ENCODE measurements around the gene TRIM44.
"Not testable (repeated sequence)": the region's sequence is repeated elsewhere in the genome, so short reads cannot be mapped to it uniquely, and the experiment has no call there.

TRIM44 gene

DNA sequence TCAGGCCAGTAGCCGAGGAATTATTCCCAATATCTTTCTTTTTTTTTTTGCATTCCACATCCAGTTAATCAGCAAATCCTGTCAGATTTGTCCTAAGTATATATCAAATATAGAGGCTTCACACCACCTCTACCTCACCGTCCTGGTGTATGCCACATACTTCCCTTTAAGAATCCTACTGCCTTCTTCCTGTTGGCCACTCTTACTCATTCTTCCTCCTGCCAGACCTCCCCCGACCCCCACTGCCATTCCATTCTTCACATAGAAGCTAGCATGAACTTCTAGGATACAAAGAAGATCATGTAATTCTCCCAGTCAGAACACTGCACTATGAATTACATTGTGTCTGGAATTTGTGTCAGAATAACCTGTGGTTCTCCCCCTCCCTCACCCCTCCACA lies 89.5 kb downstream of the TRIM44 start:
- Histone ChIP-seq H3K4me1 (ENCODE audit: insufficient read depth, low read length) (peaks cover 10% of the 10 kb centered on the region), H3K36me3 (ENCODE audit: insufficient read depth, low read length) (no peaks in the 10 kb centered on the region), H3K9me3 (ENCODE audit: control insufficient read depth, insufficient read depth, low read length) (no peaks in the 10 kb centered on the region), H3K9ac (ENCODE audit: low read depth, low read length) (no peak overlapping the region)

DNA sequence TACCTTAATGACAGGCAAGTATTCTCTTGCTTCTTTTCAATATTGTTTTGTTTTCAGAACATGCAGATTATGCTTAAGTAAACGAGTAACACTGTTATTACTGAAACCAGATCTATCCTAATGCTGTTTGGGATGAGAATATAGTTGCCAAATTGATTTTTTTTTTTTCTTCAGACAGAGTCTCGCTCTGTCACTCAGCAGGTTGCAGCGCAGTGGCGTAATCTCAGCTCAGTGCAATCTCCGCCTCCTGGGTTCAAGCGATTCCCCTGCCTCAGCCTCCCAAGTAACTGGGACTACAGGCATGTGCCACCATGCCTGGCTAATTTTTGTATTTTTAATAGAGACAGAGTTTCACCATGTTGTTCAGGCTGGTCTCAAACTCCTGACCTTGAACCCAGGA lies 91.0 kb downstream of the TRIM44 start:
- H3K9ac ChIP-seq (ENCODE audit: low read depth, low read length); H3K9me3 ChIP-seq (ENCODE audit: control insufficient read depth, insufficient read depth, low read length); H3K36me3 ChIP-seq (ENCODE audit: insufficient read depth, low read length): not testable (repeated sequence)
- H3K4me1 ChIP-seq (ENCODE audit: insufficient read depth, low read length) = peaks cover 10% of the 10 kb centered on the region

DNA sequence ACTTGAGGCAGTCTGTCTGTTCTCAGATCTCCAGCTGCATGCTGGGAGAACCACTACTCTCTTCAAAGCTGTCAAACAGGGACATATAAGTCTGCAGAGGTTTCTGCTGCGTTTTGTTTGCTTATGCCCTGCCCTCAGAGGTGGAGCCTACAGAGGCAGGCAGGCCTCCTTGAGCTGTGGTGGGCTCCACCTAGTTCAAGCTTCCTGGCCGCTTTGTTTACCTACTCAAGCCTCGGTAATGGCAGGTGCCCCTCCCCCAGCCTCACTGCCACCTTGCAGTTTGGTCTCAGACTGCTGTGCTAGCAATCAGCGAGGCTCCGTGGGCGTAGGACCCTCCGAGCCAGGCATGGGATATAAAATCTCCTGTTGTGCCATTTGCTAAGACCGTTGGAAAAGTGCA lies 97.4 kb downstream of the TRIM44 start:
- not testable (repeated sequence) for H3K4me1 ChIP-seq (ENCODE audit: insufficient read depth, low read length); H3K36me3 ChIP-seq (ENCODE audit: insufficient read depth, low read length); H3K9me3 ChIP-seq (ENCODE audit: control insufficient read depth, insufficient read depth, low read length)
- peak overlapping the region; percentile 3; the same call in 1 of the 2 replicates for H3K9ac ChIP-seq (ENCODE audit: low read depth, low read length)

DNA sequence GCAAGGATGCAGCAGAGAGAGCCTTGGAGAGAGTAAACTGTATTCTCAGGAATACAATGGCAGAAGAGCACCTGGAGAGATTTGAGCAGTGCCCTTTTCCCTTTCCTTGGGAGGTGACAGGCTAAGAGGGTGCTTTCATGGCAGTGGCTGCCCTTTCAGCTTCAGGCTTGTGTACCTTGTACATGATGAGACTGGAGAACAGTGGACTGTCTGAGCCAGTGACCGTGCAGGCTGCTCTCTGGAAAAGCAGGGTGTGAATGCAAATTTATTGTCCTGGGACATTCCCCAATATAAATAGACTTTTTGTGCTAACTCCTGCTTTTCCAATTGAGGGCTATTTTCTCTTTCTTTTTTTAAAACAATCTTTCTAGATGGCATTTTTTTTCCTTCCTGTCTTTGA lies 99.3 kb downstream of the TRIM44 start:
- no peak overlapping the region for H3K9ac ChIP-seq (ENCODE audit: low read depth, low read length)
- no peaks in the 10 kb centered on the region for H3K36me3 ChIP-seq (ENCODE audit: insufficient read depth, low read length)
- no peaks in the 10 kb centered on the region for H3K9me3 ChIP-seq (ENCODE audit: control insufficient read depth, insufficient read depth, low read length)
- no peaks in the 10 kb centered on the region for H3K4me1 ChIP-seq (ENCODE audit: insufficient read depth, low read length)

DNA sequence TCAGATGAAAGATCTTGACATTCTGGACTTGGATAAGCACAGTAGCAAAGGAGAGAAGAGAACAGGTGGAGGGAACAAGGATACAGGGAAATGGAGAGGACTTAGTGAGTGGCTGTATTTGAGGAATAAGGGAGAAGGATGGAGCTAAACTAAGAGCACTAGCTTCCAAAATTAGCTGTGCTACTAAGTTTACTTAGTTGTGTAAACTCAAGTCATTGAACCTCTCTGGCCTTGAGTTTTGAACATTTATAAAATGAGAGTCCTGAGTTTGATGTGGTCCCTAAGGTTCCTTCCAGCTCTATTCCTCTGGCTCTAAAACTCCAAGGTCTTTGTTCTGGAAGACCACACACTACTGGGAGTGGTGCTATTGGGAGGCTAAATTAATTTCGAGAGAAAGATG lies 100.7 kb downstream of the TRIM44 start:
- Histone ChIP-seq H3K9ac (ENCODE audit: low read depth, low read length) (no peak overlapping the region), H3K36me3 (ENCODE audit: insufficient read depth, low read length) (no peaks in the 10 kb centered on the region)

DNA sequence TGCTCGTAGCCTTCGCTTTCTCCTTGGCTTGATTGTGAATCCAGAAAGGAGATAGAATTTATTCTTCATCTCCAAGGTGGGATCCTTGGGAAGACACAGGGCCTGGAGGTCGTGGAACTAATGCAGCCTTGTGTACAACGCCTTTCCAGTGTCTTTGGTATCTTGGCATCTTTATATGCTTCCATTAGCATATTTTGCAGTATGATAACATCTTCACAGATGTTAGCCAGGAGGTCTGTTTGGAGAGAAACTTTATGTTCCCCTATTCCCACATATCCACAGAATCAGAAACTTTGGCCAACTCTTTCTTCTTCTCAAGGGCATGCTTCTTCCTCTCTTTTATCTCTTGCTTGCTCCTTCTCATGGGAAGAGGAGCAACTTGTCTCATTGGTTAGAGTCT lies 101.2 kb downstream of the TRIM44 start:
- Histone ChIP-seq H3K9ac (ENCODE audit: low read depth, low read length) (no peak overlapping the region), H3K9me3 (ENCODE audit: control insufficient read depth, insufficient read depth, low read length) (no peaks in the 10 kb centered on the region), H3K4me1 (ENCODE audit: insufficient read depth, low read length) (no peaks in the 10 kb centered on the region), H3K36me3 (ENCODE audit: insufficient read depth, low read length) (no peaks in the 10 kb centered on the region)

More for the DNA sequence above, 100.7 kb downstream of the TRIM44 start:
- Histone ChIP-seq H3K9me3 (ENCODE audit: control insufficient read depth, insufficient read depth, low read length) (no peaks in the 10 kb centered on the region), H3K4me1 (ENCODE audit: insufficient read depth, low read length) (no peaks in the 10 kb centered on the region)

DNA sequence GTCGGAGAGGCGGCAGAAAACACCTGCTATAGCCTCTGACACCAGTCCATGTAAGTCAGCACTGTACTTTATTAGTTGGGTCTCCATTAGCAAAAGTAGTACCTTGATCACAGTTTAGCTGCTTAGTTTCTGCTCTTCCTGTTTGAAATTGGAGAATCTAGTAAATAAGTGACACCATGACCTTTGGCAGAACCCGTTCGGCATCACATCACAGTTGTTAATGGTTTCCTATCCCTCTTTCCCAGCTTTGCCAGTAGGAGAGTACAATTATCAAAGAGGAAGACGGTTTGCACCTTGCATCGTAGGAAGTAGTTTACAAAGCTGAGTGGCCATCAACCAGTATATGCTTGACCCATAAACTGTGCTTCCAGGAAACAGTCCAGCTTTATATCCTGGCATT lies 101.8 kb downstream of the TRIM44 start:
- H3K36me3 ChIP-seq (ENCODE audit: insufficient read depth, low read length) = no peaks in the 10 kb centered on the region
- H3K9me3 ChIP-seq (ENCODE audit: control insufficient read depth, insufficient read depth, low read length) = no peaks in the 10 kb centered on the region
- H3K4me1 ChIP-seq (ENCODE audit: insufficient read depth, low read length) = no peaks in the 10 kb centered on the region
- no peak overlapping the region for H3K9ac ChIP-seq (ENCODE audit: low read depth, low read length)

DNA sequence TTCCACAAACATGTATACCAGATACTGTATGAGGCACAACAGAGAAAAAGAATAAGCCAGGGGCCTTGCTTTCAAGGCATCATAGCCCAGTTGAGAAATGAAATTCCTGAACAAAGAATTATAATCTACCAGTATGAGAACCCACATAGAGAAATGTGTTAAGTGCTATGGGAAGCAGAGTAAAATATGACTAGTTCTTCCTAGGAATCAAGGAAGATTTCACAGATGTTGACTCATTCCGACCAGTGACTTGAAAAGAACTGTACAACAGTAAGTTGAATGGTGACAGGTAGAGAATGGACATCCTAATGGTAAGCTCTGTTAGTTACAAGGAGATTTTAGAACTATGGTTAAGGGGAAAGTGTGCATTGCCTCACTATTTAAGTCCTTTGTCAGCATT lies 102.6 kb downstream of the TRIM44 start:
- Histone ChIP-seq H3K36me3 (ENCODE audit: insufficient read depth, low read length) (no peaks in the 10 kb centered on the region), H3K9ac (ENCODE audit: low read depth, low read length) (no peak overlapping the region)

DNA sequence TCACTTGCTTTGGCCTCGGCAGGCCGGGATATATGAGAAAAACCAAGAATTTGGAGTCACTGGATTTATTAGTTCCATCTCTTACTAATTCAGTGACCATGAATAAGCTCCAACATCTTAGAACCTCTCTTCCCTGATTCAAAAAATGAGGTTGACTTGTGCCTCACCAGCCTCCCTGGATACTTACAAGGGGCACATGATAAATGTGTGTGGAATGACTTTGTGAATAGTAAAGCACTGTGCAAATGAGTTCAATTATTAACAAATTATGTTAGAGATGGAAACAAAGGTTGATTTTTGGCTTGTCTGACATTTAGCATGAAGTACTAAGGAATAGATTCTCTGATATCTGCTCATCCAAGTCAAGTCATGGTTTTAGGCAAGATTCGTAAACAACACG lies 104.1 kb downstream of the TRIM44 start:
- Histone ChIP-seq H3K9me3 (ENCODE audit: control insufficient read depth, insufficient read depth, low read length) (no peaks in the 10 kb centered on the region), H3K36me3 (ENCODE audit: insufficient read depth, low read length) (no peaks in the 10 kb centered on the region), H3K9ac (ENCODE audit: low read depth, low read length) (no peak overlapping the region), H3K4me1 (ENCODE audit: insufficient read depth, low read length) (no peaks in the 10 kb centered on the region)

More for the DNA sequence above, 102.6 kb downstream of the TRIM44 start:
- Histone ChIP-seq H3K4me1 (ENCODE audit: insufficient read depth, low read length) (no peaks in the 10 kb centered on the region), H3K9me3 (ENCODE audit: control insufficient read depth, insufficient read depth, low read length) (no peaks in the 10 kb centered on the region)

DNA sequence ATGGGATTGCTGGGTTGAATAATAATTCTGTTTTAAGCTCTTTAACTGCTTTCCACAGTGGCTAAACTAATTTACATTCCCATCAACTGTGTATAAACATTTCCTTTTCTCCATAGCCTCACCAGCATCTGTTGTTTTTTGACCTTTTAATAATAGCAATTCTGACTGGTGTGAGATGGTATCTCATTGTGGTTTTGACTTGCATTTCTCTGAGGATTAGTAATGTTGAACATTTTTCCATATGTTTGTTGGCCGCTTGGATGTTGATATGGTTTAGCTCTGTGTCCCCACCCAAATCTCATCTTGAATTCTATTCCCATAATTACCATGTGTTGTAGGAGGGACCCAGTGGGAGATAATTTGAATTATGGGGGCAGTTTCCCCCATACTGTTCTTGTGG lies 107.8 kb downstream of the TRIM44 start:
- H3K9ac ChIP-seq (ENCODE audit: low read depth, low read length); H3K36me3 ChIP-seq (ENCODE audit: insufficient read depth, low read length); H3K4me1 ChIP-seq (ENCODE audit: insufficient read depth, low read length); H3K9me3 ChIP-seq (ENCODE audit: control insufficient read depth, insufficient read depth, low read length): not testable (repeated sequence)

DNA sequence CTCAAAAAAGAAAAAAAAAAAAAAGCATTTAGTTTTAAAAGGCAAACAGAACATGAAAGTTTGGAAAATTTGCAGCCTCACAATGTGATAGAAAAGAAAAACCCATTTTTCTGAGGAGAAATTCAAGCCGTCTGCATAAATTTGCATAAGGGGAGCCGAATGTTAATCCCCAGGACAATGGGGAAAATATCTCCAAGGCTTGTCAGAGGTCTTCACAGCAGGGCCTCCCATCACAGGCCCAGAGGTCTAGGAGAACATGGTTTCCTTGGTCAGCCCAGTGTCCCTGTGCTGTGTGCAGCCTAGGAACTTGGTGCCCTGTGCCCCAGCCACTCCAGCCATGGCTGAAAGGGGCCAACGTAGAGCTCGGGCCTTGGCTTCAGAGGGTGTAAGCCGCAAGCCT lies 109.1 kb downstream of the TRIM44 start:
- Histone ChIP-seq H3K36me3 (ENCODE audit: insufficient read depth, low read length) (no peaks in the 10 kb centered on the region), H3K9ac (ENCODE audit: low read depth, low read length) (no peak overlapping the region), H3K9me3 (ENCODE audit: control insufficient read depth, insufficient read depth, low read length) (no peaks in the 10 kb centered on the region), H3K4me1 (ENCODE audit: insufficient read depth, low read length) (no peaks in the 10 kb centered on the region)

DNA sequence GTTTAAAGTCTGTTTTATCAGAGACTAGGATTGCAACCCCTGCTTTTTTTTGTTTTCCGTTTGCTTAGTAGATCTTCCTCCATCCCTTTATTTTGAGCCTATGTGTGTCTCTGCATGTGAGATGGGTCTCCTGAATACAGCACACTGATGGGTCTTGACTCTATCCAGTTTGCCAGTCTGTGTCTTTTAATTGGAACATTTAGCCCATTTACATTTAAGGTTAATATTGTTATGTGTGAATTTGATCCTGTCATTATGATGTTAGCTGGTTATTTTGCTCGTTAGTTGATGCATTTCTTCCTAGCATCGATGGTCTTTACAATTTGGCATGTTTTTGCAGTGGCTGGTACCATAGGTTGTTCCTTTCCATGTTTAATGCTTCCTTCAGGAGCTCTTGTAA lies 114.7 kb downstream of the TRIM44 start:
- H3K9me3 ChIP-seq (ENCODE audit: control insufficient read depth, insufficient read depth, low read length); H3K4me1 ChIP-seq (ENCODE audit: insufficient read depth, low read length); H3K36me3 ChIP-seq (ENCODE audit: insufficient read depth, low read length); H3K9ac ChIP-seq (ENCODE audit: low read depth, low read length): not testable (repeated sequence)

DNA sequence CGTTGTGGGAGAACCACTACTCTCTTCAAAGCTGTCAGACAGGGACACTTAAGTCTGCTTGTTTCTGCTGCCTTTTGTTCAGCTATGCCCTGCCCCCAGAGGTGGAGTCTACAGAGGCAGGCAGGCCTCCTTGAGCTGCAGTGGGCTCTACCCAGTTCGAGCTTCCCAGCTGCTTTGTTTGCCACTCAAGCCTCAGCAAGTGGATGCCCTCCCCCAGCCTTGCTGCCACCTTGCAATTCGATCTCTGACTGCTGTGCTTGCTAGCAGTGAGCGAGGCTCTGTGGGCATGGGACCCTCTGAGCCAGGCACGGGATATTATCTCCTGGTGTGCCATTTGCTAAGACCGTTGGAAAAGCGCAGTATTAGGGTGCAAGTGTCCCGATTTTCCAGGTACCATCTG lies 116.4 kb downstream of the TRIM44 start:
- H3K9me3 ChIP-seq (ENCODE audit: control insufficient read depth, insufficient read depth, low read length); H3K36me3 ChIP-seq (ENCODE audit: insufficient read depth, low read length); H3K9ac ChIP-seq (ENCODE audit: low read depth, low read length); H3K4me1 ChIP-seq (ENCODE audit: insufficient read depth, low read length): not testable (repeated sequence)

DNA sequence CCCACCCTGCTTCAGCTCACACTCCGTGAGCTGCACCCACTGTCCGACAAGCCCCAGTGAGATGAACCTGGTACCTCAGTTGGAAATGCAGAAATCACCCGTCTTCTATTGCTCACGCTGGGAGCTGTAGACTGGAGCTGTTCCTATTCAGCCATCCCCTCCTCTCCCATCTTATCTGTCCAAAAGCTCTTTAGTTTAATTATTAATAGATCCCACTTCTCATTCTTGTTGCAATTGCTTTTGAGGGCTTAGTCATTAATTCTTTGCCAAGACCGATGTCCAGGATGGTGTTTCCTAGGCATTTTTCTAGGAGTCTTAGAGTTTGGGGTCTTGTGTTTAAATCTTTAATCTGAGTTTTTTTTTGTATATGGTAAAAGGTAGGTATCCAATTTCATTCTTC lies 116.8 kb downstream of the TRIM44 start:
- no peaks in the 10 kb centered on the region for H3K36me3 ChIP-seq (ENCODE audit: insufficient read depth, low read length)
- H3K9me3 ChIP-seq (ENCODE audit: control insufficient read depth, insufficient read depth, low read length) = no peaks in the 10 kb centered on the region
- H3K4me1 ChIP-seq (ENCODE audit: insufficient read depth, low read length) = peaks cover 6% of the 10 kb centered on the region; the same call in 1 of the 2 replicates
- H3K9ac ChIP-seq (ENCODE audit: low read depth, low read length) = no peak overlapping the region

DNA sequence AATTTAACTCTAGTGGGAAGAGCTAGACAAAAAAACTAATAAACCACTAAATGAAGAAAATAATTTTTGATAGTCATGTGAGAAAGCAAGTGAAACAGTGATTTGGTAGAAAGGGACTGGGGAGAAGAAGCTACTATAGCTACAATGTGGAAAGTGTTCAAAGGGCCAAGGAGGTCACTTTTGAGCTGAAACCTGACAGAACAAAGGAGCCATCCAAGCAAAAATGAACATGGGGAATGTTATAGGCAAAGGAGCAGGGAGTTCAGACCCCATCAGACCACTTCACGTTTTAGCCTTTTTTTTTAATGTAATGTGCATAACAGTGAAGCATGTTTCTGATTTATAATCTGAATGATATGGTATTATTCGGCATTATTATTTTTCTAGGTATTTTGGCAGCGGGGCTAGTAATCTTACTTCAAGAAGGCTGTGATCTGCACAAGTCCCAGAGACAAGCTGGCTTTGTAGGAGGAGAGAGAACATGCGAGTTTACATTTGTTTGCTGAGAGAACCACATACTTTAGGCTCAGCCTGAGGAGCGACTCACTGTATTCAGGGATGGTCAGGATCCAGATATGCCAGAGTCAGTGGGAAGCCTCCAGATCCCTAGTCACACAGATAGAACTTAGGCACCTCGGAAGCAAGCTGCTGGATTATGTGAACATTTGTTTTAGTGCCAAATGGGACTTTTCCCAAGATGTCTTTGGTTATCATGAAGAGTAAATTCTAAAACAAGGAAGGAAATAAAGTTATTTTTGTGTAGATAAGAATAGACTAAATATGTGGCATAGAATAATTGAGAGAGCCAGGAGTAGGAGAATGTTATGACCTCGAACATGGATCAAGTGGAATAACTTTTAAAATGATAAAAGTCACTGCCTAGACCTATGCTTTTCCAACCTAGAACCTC lies 118.6 kb downstream of the TRIM44 start:
- H3K4me1 ChIP-seq (ENCODE audit: insufficient read depth, low read length) = peaks cover 16% of the 10 kb centered on the region
- H3K9me3 ChIP-seq (ENCODE audit: control insufficient read depth, insufficient read depth, low read length) = no peaks in the 10 kb centered on the region
- H3K36me3 ChIP-seq (ENCODE audit: insufficient read depth, low read length) = no peaks in the 10 kb centered on the region
- no peak overlapping the region for H3K9ac ChIP-seq (ENCODE audit: low read depth, low read length)

Data from ES-I3 (cell line).